Fibroblast of lung (primary cell): ENCODE data around the gene OSBPL6.

ENCODE experiments used
- CTCF ChIP-seq, 2 donors: IDR thresholded peaks in 1 of 2; conservative IDR thresholded peaks in 1 of 2; 1 replicate in 1 of 2; 2 replicates in 1 of 2; pipeline ENCODE4 v1.5.1; 2011 to 2012; ENCODE audit warnings: low read length in 2 of 2, control low read depth in 1 of 2, inconsistent platforms in 1 of 2, low read depth in 1 of 2, mild to moderate bottlenecking in 1 of 2
- EZH2 ChIP-seq: IDR thresholded peaks from 2 replicates; pipeline ENCODE4 v1.5.1; 2012; ENCODE audit warnings: low read length, control low read depth, mild to moderate bottlenecking; ENCODE audit errors: missing control alignments

DNA sequence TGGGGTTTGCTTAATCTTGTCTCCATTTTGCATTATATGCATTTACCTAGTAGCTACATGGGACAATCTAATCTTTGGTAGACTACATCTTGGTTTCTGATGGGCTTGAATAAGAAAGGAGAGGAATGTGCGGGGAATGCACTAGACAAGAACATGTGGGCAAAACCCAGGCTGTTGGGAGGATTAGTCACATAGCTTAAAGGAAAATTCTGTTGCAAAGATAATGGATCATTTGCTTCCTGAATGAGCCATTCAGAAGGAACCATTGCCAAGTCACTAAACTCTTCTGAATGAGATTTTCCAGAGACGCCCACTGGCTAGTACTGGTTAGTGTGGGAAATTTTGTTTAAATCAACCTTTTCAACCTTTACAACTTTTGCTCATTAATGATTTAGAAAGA is 84.8 kb downstream of the OSBPL6 start:
- TF ChIP-seq CTCF (conservative IDR thresholded peaks at IDR 0.05 in 1 of 2, IDR thresholded peaks at IDR 0.05 in 1 of 2; ENCODE audit: low read depth in 1 of 2, low read length in 2 of 2) (no peak), EZH2 (no peak)
